Naive thymus-derived CD4-positive, alpha-beta T cell (primary cell): ENCODE results near the gene CREM. TPM values are rescaled to one million over a fixed set of nuclear protein-coding genes. Genes with fewer than 3 reads are reported as not detected.

Source experiments
- ATAC-seq: fragments of 150-1000 bp; cut with Tn5 transposase; 2 replicates; pipeline ENCODE4 v1.10.0; 2021; ENCODE audit warnings: mild to moderate bottlenecking, moderate library complexity
- CTCF ChIA-PET: fragments of 350-600 bp; sonication (Branson Sonifier 250); formaldehyde crosslinking; loops from one replicate; lab custom pipeline; 2021; ENCODE audit warnings: antibody characterized with exemption; lab: Charles Lee
- POLR2A ChIA-PET: fragments of 350-600 bp; sonication (Branson Sonifier 250); formaldehyde crosslinking; loops from one replicate; lab custom pipeline; 2021; ENCODE audit warnings: antibody characterized with exemption, inconsistent platforms; lab: Charles Lee
- DNase-seq, 9 donors: peaks; one replicate each; pipeline versions ENCODE4 v3.0.0 to v3.0.0-alpha.2; 2020 to 2022; ENCODE audit warnings: mixed read lengths in 1 of 9
- H3K27ac ChIP-seq: one replicate; pipeline ENCODE4 v1.7.0; 2013; ENCODE audit warnings: mild to moderate bottlenecking, low read depth, low read length, moderate library complexity
- H3K27me3 ChIP-seq, 2 donors: one replicate each; pipeline ENCODE4 v1.7.0; 2013; ENCODE audit warnings: low read length in 2 of 2, mild to moderate bottlenecking in 2 of 2, moderate library complexity in 2 of 2; ENCODE audit not compliant: control insufficient read depth in 2 of 2, insufficient read depth in 2 of 2
- H3K36me3 ChIP-seq, 3 experiments: 1 replicate in 2 of 3; 2 replicates in 1 of 3; pipeline ENCODE4 v1.7.0; 2013; ENCODE audit warnings: low read length in 3 of 3, mild to moderate bottlenecking in 3 of 3, moderate library complexity in 1 of 3; ENCODE audit not compliant: insufficient read depth in 3 of 3, control insufficient read depth in 2 of 3
- H3K4me1 ChIP-seq, 2 donors: one replicate each; pipeline ENCODE4 v1.7.0; 2013; ENCODE audit warnings: low read length in 2 of 2, mild to moderate bottlenecking in 2 of 2, moderate library complexity in 1 of 2; ENCODE audit not compliant: control insufficient read depth in 2 of 2, insufficient read depth in 2 of 2
- H3K4me3 ChIP-seq: 2 replicates; pipeline ENCODE4 v1.7.0; 2013; ENCODE audit warnings: mild to moderate bottlenecking, low read length
- H3K9me3 ChIP-seq, 3 experiments: 1 replicate in 2 of 3; 2 replicates in 1 of 3; pipeline ENCODE4 v1.7.0; 2013; ENCODE audit warnings: low read length in 3 of 3; ENCODE audit not compliant: control insufficient read depth in 2 of 3
- H3K27ac Mint-ChIP-seq, 9 donors: one replicate each; pipeline ENCODE4 v1.8.0; 2020 to 2022; ENCODE audit warnings: mixed read lengths in 9 of 9, mild to moderate bottlenecking in 8 of 9, moderate library complexity in 5 of 9, inconsistent platforms in 2 of 9
- H3K27me3 Mint-ChIP-seq, 5 donors: one replicate each; pipeline ENCODE4 v1.8.0; 2021 to 2022; ENCODE audit warnings: mixed read lengths in 5 of 5, mild to moderate bottlenecking in 1 of 5
- H3K36me3 Mint-ChIP-seq, 5 donors: one replicate each; pipeline ENCODE4 v1.8.0; 2020 to 2022; ENCODE audit warnings: mixed read lengths in 5 of 5, mild to moderate bottlenecking in 3 of 5, inconsistent platforms in 1 of 5
- H3K4me1 Mint-ChIP-seq, 7 donors: one replicate each; pipeline ENCODE4 v1.8.0; 2020 to 2022; ENCODE audit warnings: mixed read lengths in 7 of 7, mild to moderate bottlenecking in 3 of 7, inconsistent platforms in 1 of 7
- H3K4me3 Mint-ChIP-seq, 10 donors: one replicate each; pipeline ENCODE4 v1.8.0; 2020 to 2022; ENCODE audit warnings: mild to moderate bottlenecking in 10 of 10, mixed read lengths in 10 of 10, moderate library complexity in 6 of 10, inconsistent platforms in 2 of 10
- H3K9me3 Mint-ChIP-seq, 11 donors: one replicate each; pipeline ENCODE4 v1.8.0; 2020 to 2022; ENCODE audit warnings: mixed read lengths in 11 of 11, mild to moderate bottlenecking in 4 of 11, inconsistent platforms in 1 of 11, moderate library complexity in 1 of 11
- intact Hi-C, 2 donors: fragments of 100-400 bp; cut with micrococcal nuclease; formaldehyde crosslinking; loops; one replicate each; pipeline ENCODE4 v1.15.1; 2023
- polyA plus RNA-seq, 2 donors: library from polyadenylated mRNA; unstranded; fragments of 300-500 nt; fragmentation: Illumina TruSeq; gene quantifications; one replicate each; pipeline ENCODE4 v1.2.3, GENCODE V29; 2021
- total RNA-seq, 6 experiments: library from RNA in 5 of 6; stranded (reverse) in 5 of 6; gene quantifications; 1 replicate in 5 of 6; 2 replicates in 1 of 6; pipeline ENCODE4 v1.2.3 and lab custom pipeline; 2021 to 2026

CREM gene
- total and polyA plus RNA-seq, 7 experiments from 2014 or later, result 13.3 to 76.2 (median 19.7) TPM

GRCh38 chr10:35103882-35104281 is 22.8 kb upstream of the CREM start:
- POLR2A ChIA-PET, result interaction anchor here (0.6 kb wide), 1 partner anchor 23 kb away, joined by 4 read pairs; no protein-coding TSS in a partner anchor
- CTCF ChIA-PET, result no interaction called here
- no peaks in the 10 kb centered on the region for H3K9me3 ChIP-seq
- no peaks in the 10 kb centered on the region for H3K36me3 ChIP-seq
- no peak overlapping the region for H3K4me3 Mint-ChIP-seq
- H3K36me3 Mint-ChIP-seq, result no peaks in the 10 kb centered on the region
- no peaks in the 10 kb centered on the region for H3K27me3 ChIP-seq
- no peaks in the 10 kb centered on the region for H3K4me1 ChIP-seq
- no peak overlapping the region for H3K4me3 ChIP-seq
- H3K9me3 Mint-ChIP-seq, result no peaks in the 10 kb centered on the region
- no peak for ATAC-seq
- no peak for DNase-seq
- peaks cover 0 to 9% (median 4%) of the 10 kb centered on the region in 5 donors for H3K27me3 Mint-ChIP-seq
- intact Hi-C loops, result no loop called here
- no peaks in the 10 kb centered on the region for H3K4me1 Mint-ChIP-seq
- no peak overlapping the region for H3K27ac Mint-ChIP-seq
- no peak overlapping the region for H3K27ac ChIP-seq

- H3K9me3 ChIP-seq, result no peaks in the 10 kb centered on the region
- Mint-ChIP-seq H3K27ac (no peak overlapping the region), H3K36me3 (no peaks in the 10 kb centered on the region), H3K9me3 (no peaks in the 10 kb centered on the region), H3K4me3 (no peak overlapping the region), H3K4me1 (peaks cover 0 to 2% (median 0%) of the 10 kb centered on the region in 7 donors), H3K27me3 (peaks cover 0 to 14% (median 0%) of the 10 kb centered on the region in 5 donors)
- H3K4me3 ChIP-seq, result no peak overlapping the region
- DNase-seq (no peak), ATAC-seq (no peak)
- no peak overlapping the region for H3K27ac ChIP-seq
- intact Hi-C loops, result no loop called here
- ChIA-PET CTCF (no interaction called here), POLR2A (no interaction called here)
- no peaks in the 10 kb centered on the region for H3K4me1 ChIP-seq
- no peaks in the 10 kb centered on the region for H3K36me3 ChIP-seq
- no peaks in the 10 kb centered on the region for H3K27me3 ChIP-seq
These were observed 14.1 kb upstream of the CREM start for GRCh38 chr10:35112571-35112970.

GRCh38 chr10:35119378-35119777 is 7.3 kb upstream of the CREM start:
- no peak overlapping the region for H3K27ac ChIP-seq
- Mint-ChIP-seq H3K4me3 (no peak overlapping the region), H3K9me3 (no peaks in the 10 kb centered on the region), H3K4me1 (peaks cover 0 to 13% (median 0%) of the 10 kb centered on the region in 7 donors), H3K27ac (peak overlapping the region in 1 of 9 donors; percentile 52), H3K27me3 (peaks cover 0 to 10% (median 0%) of the 10 kb centered on the region in 5 donors), H3K36me3 (no peaks in the 10 kb centered on the region)
- ChIA-PET CTCF (interaction anchor here (1.4 to 12.0 kb wide), 4 partner anchors 76 to 223 kb away, joined by 4 to 118 read pairs (median 12); no protein-coding TSS in a partner anchor), POLR2A (interaction anchor here (1.0 kb wide), 1 partner anchor 100 kb away, joined by 4 read pairs; no protein-coding TSS in a partner anchor)
- intact Hi-C loops, result no loop called here
- no peaks in the 10 kb centered on the region for H3K9me3 ChIP-seq
- H3K36me3 ChIP-seq, result no peaks in the 10 kb centered on the region
- no peaks in the 10 kb centered on the region for H3K27me3 ChIP-seq
- no peak overlapping the region for H3K4me3 ChIP-seq
- H3K4me1 ChIP-seq, result no peaks in the 10 kb centered on the region
- no peak for DNase-seq
- ATAC-seq, result no peak

GRCh38 chr10:35124540-35124939 is 2.1 kb upstream of the CREM start:
- Mint-ChIP-seq H3K4me3 (peak overlapping the region in 2 of 10 donors; percentile 5 to 12), H3K9me3 (peaks cover 0 to 4% (median 0%) of the 10 kb centered on the region in 11 donors), H3K4me1 (peaks cover 8 to 47% (median 29%) of the 10 kb centered on the region in 7 donors), H3K27me3 (no peaks in the 10 kb centered on the region), H3K36me3 (peaks cover 0 to 6% (median 0%) of the 10 kb centered on the region in 5 donors), H3K27ac (peak overlapping the region; percentile 4 to 99 (median 82))
- Histone ChIP-seq H3K27ac (no peak overlapping the region), H3K36me3 (no peaks in the 10 kb centered on the region), H3K27me3 (no peaks in the 10 kb centered on the region), H3K4me3 (no peak overlapping the region), H3K4me1 (peaks cover 7 to 15% of the 10 kb centered on the region in 2 donors), H3K9me3 (no peaks in the 10 kb centered on the region)
- DNase-seq, result no peak
- intact Hi-C loops, result loop anchor here (10.0 kb wide), 2 partner anchors 130 to 320 kb away; no protein-coding TSS in a partner anchor
- no peak for ATAC-seq
- CTCF ChIA-PET, result interaction anchor here (4.2 to 12.0 kb wide), 2 partner anchors 71 to 94 kb away, joined by 62 to 118 read pairs; no protein-coding TSS in a partner anchor
- POLR2A ChIA-PET, result interaction anchor here (1.9 kb wide), 1 partner anchor 34 kb away, joined by 5 read pairs; the partner anchor contains the start of gene CUL2

- Mint-ChIP-seq H3K4me1 (peaks cover 13 to 56% (median 42%) of the 10 kb centered on the region in 7 donors), H3K36me3 (peaks cover 0 to 6% (median 0%) of the 10 kb centered on the region in 5 donors), H3K27ac (peak overlapping the region; percentile 85 to 99 (median 95)), H3K4me3 (peak overlapping the region; percentile 63 to 93 (median 91)), H3K9me3 (peaks cover 0 to 4% (median 0%) of the 10 kb centered on the region in 11 donors), H3K27me3 (no peaks in the 10 kb centered on the region)
- intact Hi-C loops, result loop anchor here (1.0 to 10.0 kb wide), 7 partner anchors 36 to 517 kb away; partner anchors contain the start of genes CCNY (in 1 of the 2), CUL2 (in 1 of the 2) and FZD8 (in 1 of the 2)
- H3K4me3 ChIP-seq, result peak overlapping the region; percentile 75
- ATAC-seq (no peak), DNase-seq (no peak)
- POLR2A ChIA-PET, result interaction anchor here (0.7 to 3.7 kb wide), 17 partner anchors 10 to 202 kb away, joined by 3 to 80 read pairs (median 4); partner anchors contain the start of gene CUL2
- H3K4me1 ChIP-seq, result peaks cover 12 to 15% of the 10 kb centered on the region in 2 donors
- peak overlapping the region; percentile 100 for H3K27ac ChIP-seq
- H3K27me3 ChIP-seq, result no peaks in the 10 kb centered on the region
- H3K9me3 ChIP-seq, result no peaks in the 10 kb centered on the region
- H3K36me3 ChIP-seq, result no peaks in the 10 kb centered on the region
- CTCF ChIA-PET, result interaction anchor here (1.1 to 12.0 kb wide), 3 partner anchors 69 to 96 kb away, joined by 4 to 118 read pairs (median 62); no protein-coding TSS in a partner anchor
These were observed 550 bp upstream of the CREM start for GRCh38 chr10:35126062-35126529.

GRCh38 chr10:35127289-35127891 is 744 bp downstream of the CREM start:
- Mint-ChIP-seq H3K4me1 (peaks cover 16 to 67% (median 52%) of the 10 kb centered on the region in 7 donors), H3K36me3 (peaks cover 0 to 6% (median 0%) of the 10 kb centered on the region in 5 donors), H3K9me3 (peaks cover 0 to 4% (median 0%) of the 10 kb centered on the region in 11 donors), H3K27me3 (no peaks in the 10 kb centered on the region), H3K4me3 (peak overlapping the region; percentile 63 to 93 (median 91)), H3K27ac (peak overlapping the region; percentile 85 to 99 (median 95))
- no peaks in the 10 kb centered on the region for H3K36me3 ChIP-seq
- peaks cover 24% of the 10 kb centered on the region in 2 donors for H3K4me1 ChIP-seq
- intact Hi-C loops, result loop anchor here (1.0 to 10.0 kb wide), 8 partner anchors 22 to 515 kb away; partner anchors contain the start of genes CCNY (in 1 of the 2), CUL2 (in 1 of the 2) and FZD8 (in 1 of the 2)
- peak overlapping the region; percentile 84 for H3K4me3 ChIP-seq
- CTCF ChIA-PET, result interaction anchor here (4.2 to 12.0 kb wide), 2 partner anchors 68 to 91 kb away, joined by 62 to 118 read pairs; no protein-coding TSS in a partner anchor
- no peaks in the 10 kb centered on the region for H3K27me3 ChIP-seq
- DNase-seq (peak in 6 of 9 donors; percentile 59 to 74 (median 62)), ATAC-seq (no peak)
- H3K27ac ChIP-seq, result peak overlapping the region; percentile 100
- no peaks in the 10 kb centered on the region for H3K9me3 ChIP-seq
- POLR2A ChIA-PET, result interaction anchor here (0.6 to 3.7 kb wide), 11 partner anchors 23 to 115 kb away, joined by 3 to 80 read pairs (median 4); partner anchors contain the start of gene CUL2
